GM23338 (cell line): ENCODE data around the gene TARBP2. TPM values are rescaled to one million over a fixed set of nuclear protein-coding genes. Genes with fewer than 3 reads are reported as not detected.

ENCODE experiments used
- ATAC-seq: fragments of 200-7000 bp; cut with Tn5 transposase; 3 replicates; pipeline ENCODE4 v1.9.1; 2020
- DNase-seq: peaks from one replicate; pipeline ENCODE4 v3.0.0-alpha.2; 2015; ENCODE audit warnings: low spot score
- H2AFZ ChIP-seq: fragments of 200-600 bp; sonication (generic); 2 replicates; pipeline ENCODE4 v1.8.0; 2016; ENCODE audit warnings: antibody characterized with exemption, mild to moderate bottlenecking, moderate library complexity
- H3F3A ChIP-seq: fragments of 200-600 bp; sonication (generic); replicated peaks from 2 replicates; pipeline ENCODE4 v1.8.0; 2017; ENCODE audit warnings: antibody characterized with exemption, mixed run types, low read depth
- H3K27ac ChIP-seq: fragments of 200-600 bp; sonication (generic); 2 replicates; pipeline ENCODE4 v1.6.1; 2016; ENCODE audit warnings: low read depth
- H3K27me3 ChIP-seq: fragments of 200-600 bp; sonication (generic); 2 replicates; pipeline ENCODE4 v1.8.0; 2016; ENCODE audit warnings: mild to moderate bottlenecking, mixed run types, moderate library complexity; ENCODE audit not compliant: insufficient read depth
- H3K36me3 ChIP-seq: fragments of 200-600 bp; sonication (generic); 2 replicates; pipeline ENCODE4 v1.8.0; 2016; ENCODE audit warnings: mild to moderate bottlenecking; ENCODE audit not compliant: insufficient read depth
- H3K4me1 ChIP-seq: fragments of 200-600 bp; sonication (generic); 2 replicates; pipeline ENCODE4 v1.8.0; 2016; ENCODE audit warnings: mild to moderate bottlenecking, moderate library complexity; ENCODE audit not compliant: insufficient read depth
- H3K4me2 ChIP-seq: fragments of 200-600 bp; sonication (generic); 2 replicates; pipeline ENCODE4 v1.7.1; 2017; ENCODE audit warnings: mixed run types
- H3K4me3 ChIP-seq: fragments of 200-600 bp; sonication (generic); 2 replicates; pipeline ENCODE4 v1.6.1; 2016; ENCODE audit warnings: mixed run types
- H3K79me2 ChIP-seq: fragments of 200-600 bp; sonication (generic); replicated peaks from 2 replicates; pipeline ENCODE4 v1.8.0; 2017; ENCODE audit warnings: mild to moderate bottlenecking; ENCODE audit not compliant: insufficient read depth
- H3K9me2 ChIP-seq: fragments of 200-600 bp; sonication (generic); 2 replicates; pipeline ENCODE4 v1.8.0; 2017; ENCODE audit not compliant: insufficient read depth
- H4K20me1 ChIP-seq: fragments of 200-600 bp; sonication (generic); replicated peaks from 2 replicates; pipeline ENCODE4 v1.8.0; 2017; ENCODE audit warnings: mild to moderate bottlenecking; ENCODE audit not compliant: insufficient read depth
- H3K27ac Mint-ChIP-seq: 2 replicates; pipeline ENCODE4 v1.8.0; 2020; ENCODE audit warnings: inconsistent platforms, mild to moderate bottlenecking, moderate library complexity, mixed read lengths
- H3K27me3 Mint-ChIP-seq: 3 replicates; pipeline ENCODE4 v1.8.0; 2022; ENCODE audit warnings: low read depth, mild to moderate bottlenecking, moderate library complexity, mixed read lengths, inconsistent platforms; ENCODE audit not compliant: insufficient read depth, poor library complexity
- H3K36me3 Mint-ChIP-seq: 3 replicates; pipeline ENCODE4 v1.8.0; 2021; ENCODE audit warnings: low read depth, mild to moderate bottlenecking, inconsistent platforms, moderate library complexity, mixed read lengths
- H3K4me1 Mint-ChIP-seq: 3 replicates; pipeline ENCODE4 v1.8.0; 2020; ENCODE audit warnings: mild to moderate bottlenecking, inconsistent platforms, mixed read lengths
- H3K4me3 Mint-ChIP-seq: 3 replicates; pipeline ENCODE4 v1.8.0; 2021; ENCODE audit warnings: moderate library complexity, mild to moderate bottlenecking, inconsistent platforms, mixed read lengths
- H3K9me3 Mint-ChIP-seq: 3 replicates; pipeline ENCODE4 v1.8.0; 2020; ENCODE audit warnings: moderate library complexity, mild to moderate bottlenecking, inconsistent platforms, mixed read lengths
- CREB1 ChIP-seq: fragments of 250-450 bp; sonication (Bioruptor Pico); IDR thresholded peaks from 2 replicates; pipeline ENCODE4 v1.5.0; 2020; ENCODE audit warnings: low read depth, mild to moderate bottlenecking, moderate library complexity
- EZH2 ChIP-seq: fragments of 200-600 bp; sonication (generic); IDR thresholded peaks from one replicate; pipeline ENCODE4 v1.8.0; 2017; ENCODE audit warnings: antibody characterized with exemption, mild to moderate bottlenecking, low read depth; ENCODE audit not compliant: unreplicated experiment
- NANOG ChIP-seq: IDR thresholded peaks from 2 replicates; pipeline ENCODE4 v1.6.1; 2016; ENCODE audit warnings: antibody characterized with exemption, borderline replicate concordance
- ZNF114 ChIP-seq: fragments of 250-450 bp; sonication (Bioruptor Pico); IDR thresholded peaks from 2 replicates; pipeline ENCODE4 v1.5.0; 2020; ENCODE audit warnings: mild to moderate bottlenecking, moderate library complexity
- ZNF331 ChIP-seq: fragments of 250-450 bp; sonication (Bioruptor Pico); IDR thresholded peaks from 2 replicates; pipeline ENCODE4 v1.5.0; 2020; ENCODE audit warnings: low read depth, mild to moderate bottlenecking, moderate library complexity
- polyA plus RNA-seq: library from polyadenylated mRNA; unstranded; fragments of >200 nt; fragmentation: Nextera tagmentation; extraction: Ambion mirVana; gene quantifications from 2 replicates; pipeline ENCODE4 v1.2.1, GENCODE V29; 2016
- total RNA-seq: library from RNA; depleted of rRNA; stranded (reverse); fragments of >200 nt; shearing (Covaris generic); gene quantifications from 2 replicates; pipeline ENCODE4 v1.2.3, GENCODE V29; 2014
- TF ChIP-seq, protein P1 (sequence below): IDR thresholded peaks from 2 replicates; pipeline ENCODE4 v1.6.1; 2016; ENCODE audit warnings: antibody characterized with exemption
- TF ChIP-seq, protein P2 (sequence below), 2 experiments: fragments of 200-600 bp in 1 of 2; sonication (generic) in 1 of 2; conservative IDR thresholded peaks; 2 replicates each; pipeline versions ENCODE4 v1.5.1 to v1.6.1; 2016 to 2017; ENCODE audit warnings: antibody characterized with exemption in 2 of 2, low read depth in 2 of 2, mild to moderate bottlenecking in 2 of 2, moderate library complexity in 1 of 2

Gene TARBP2
- total and polyA plus RNA-seq, 2 experiments from 2014 or later, result 57.0 to 83.4 TPM

DNA sequence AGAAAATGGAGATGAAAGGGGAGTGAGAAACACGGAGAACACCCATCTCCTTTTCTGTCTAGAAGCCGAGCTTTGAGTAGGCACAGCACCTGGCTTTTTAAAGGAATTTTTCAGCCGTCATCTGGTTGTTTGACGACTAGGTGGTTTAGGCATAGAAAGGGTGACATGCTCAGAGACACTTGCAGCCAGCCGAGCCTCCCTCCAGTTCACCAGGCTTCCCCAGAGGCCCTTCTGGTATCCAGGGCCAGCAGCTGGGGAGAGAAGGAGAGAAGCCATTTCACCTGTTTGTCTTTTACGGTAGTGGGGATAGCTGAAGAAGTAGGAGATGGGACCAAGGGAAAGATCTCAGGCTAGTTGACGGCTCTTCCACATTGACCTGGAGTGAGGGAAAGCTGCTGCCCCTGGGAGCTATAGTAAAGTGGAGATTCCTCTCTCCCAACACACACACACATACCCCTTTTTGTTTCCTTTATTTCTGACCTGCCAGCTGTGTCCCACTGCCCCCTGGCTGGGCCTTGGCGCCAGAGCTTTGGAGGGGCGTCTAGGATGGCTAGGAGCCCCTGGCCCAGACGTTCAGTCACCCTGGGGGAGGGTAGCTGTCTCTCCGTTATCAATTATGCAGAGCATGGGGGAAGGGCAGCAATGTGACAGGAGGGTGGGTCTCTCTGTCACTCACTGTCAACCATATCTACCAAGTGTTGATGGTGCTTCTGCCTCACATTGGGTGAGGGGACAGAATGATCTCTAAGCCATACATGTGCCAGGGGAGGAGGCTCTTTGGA is 7.3 kb upstream of the TARBP2 start:
- peaks cover 17% of the 10 kb centered on the region; the same call in 1 of the 2 replicates for H3K79me2 ChIP-seq
- peak overlapping the region; percentile 82 for H3K4me3 ChIP-seq
- no peaks in the 10 kb centered on the region for H3K36me3 ChIP-seq
- H2AFZ ChIP-seq, result peak overlapping the region; percentile 92
- H3F3A ChIP-seq, result peaks cover 9% of the 10 kb centered on the region; the same call in 1 of the 2 replicates
- peaks cover 17% of the 10 kb centered on the region for H3K27me3 Mint-ChIP-seq
- H3K4me1 Mint-ChIP-seq, result peaks cover 56% of the 10 kb centered on the region
- peaks cover 8% of the 10 kb centered on the region; the same call in 1 of the 2 replicates for H4K20me1 ChIP-seq
- TF ChIP-seq, protein P1, sequence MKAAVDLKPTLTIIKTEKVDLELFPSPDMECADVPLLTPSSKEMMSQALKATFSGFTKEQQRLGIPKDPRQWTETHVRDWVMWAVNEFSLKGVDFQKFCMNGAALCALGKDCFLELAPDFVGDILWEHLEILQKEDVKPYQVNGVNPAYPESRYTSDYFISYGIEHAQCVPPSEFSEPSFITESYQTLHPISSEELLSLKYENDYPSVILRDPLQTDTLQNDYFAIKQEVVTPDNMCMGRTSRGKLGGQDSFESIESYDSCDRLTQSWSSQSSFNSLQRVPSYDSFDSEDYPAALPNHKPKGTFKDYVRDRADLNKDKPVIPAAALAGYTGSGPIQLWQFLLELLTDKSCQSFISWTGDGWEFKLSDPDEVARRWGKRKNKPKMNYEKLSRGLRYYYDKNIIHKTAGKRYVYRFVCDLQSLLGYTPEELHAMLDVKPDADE, result no peak
- TF ChIP-seq, protein P2, sequence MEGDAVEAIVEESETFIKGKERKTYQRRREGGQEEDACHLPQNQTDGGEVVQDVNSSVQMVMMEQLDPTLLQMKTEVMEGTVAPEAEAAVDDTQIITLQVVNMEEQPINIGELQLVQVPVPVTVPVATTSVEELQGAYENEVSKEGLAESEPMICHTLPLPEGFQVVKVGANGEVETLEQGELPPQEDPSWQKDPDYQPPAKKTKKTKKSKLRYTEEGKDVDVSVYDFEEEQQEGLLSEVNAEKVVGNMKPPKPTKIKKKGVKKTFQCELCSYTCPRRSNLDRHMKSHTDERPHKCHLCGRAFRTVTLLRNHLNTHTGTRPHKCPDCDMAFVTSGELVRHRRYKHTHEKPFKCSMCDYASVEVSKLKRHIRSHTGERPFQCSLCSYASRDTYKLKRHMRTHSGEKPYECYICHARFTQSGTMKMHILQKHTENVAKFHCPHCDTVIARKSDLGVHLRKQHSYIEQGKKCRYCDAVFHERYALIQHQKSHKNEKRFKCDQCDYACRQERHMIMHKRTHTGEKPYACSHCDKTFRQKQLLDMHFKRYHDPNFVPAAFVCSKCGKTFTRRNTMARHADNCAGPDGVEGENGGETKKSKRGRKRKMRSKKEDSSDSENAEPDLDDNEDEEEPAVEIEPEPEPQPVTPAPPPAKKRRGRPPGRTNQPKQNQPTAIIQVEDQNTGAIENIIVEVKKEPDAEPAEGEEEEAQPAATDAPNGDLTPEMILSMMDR (conservative IDR thresholded peaks at IDR 0.05; ENCODE audit: low read depth in 2 of 2), result peak in 1 of 2 experiments; percentile 26; a peak in 1 of 4 replicates
- no peak for TF ChIP-seq ZNF331 (CRISPR knock-in tag)
- DNase-seq (peak; percentile 40), ATAC-seq (no peak)
- no peaks in the 10 kb centered on the region for H3K27me3 ChIP-seq
- peak overlapping the region; percentile 98 for H3K4me2 ChIP-seq
- H3K4me3 Mint-ChIP-seq, result peak overlapping the region; percentile 92
- H3K27ac ChIP-seq, result peak overlapping the region; percentile 88
- no peaks in the 10 kb centered on the region for H3K9me2 ChIP-seq
- H3K9me3 Mint-ChIP-seq, result peaks cover 2% of the 10 kb centered on the region; the same call in 2 of the 3 replicates
- peaks cover 3% of the 10 kb centered on the region; the same call in 2 of the 3 replicates for H3K36me3 Mint-ChIP-seq
- H3K4me1 ChIP-seq, result peaks cover 35% of the 10 kb centered on the region
- peak overlapping the region; percentile 95 for H3K27ac Mint-ChIP-seq

DNA sequence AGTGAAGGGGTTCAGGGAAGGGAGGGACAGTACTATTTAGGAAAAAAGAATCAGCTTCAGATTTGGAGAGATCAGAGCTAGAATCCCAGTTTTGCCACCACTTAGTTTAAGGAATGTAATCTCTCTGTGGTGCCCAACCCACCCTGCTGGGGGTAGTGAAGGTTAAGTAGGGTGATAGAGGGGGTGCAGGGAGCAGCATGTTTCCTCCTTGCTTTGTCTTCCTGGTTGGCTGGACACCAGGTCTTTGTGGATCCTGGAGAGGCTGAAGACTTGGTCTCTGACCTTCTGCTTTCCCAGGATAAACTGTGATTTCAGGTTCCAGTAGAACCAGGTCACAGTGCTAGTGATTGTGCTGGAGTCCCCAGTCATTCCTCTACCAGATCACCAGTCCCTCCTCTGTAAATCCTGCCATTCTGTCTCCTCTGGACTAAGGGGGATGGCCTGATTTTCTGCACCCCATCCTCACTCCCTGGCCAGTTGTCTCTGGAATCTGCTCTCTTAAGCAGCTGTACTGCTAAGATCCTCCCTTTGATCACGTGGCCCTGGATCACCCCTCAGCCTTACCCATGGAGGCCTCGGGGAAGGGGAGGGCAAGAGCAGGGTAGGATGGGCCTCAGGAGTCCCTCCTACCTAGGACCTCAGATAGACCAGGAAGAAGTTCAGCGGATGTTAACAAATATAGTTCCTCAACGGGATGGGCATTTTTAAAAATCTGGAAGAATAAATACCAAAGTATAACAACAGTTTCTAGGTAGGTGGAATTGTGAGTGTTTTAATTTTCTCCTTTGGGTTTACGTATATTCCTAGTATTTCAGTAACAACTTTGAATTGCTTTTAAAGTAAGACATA is 5.0 kb upstream of the TARBP2 start:
- Mint-ChIP-seq H3K27ac (peak overlapping the region; percentile 75), H3K36me3 (peaks cover 3% of the 10 kb centered on the region; the same call in 2 of the 3 replicates), H3K4me1 (peaks cover 62% of the 10 kb centered on the region), H3K9me3 (peaks cover 3% of the 10 kb centered on the region), H3K4me3 (peak overlapping the region; percentile 22), H3K27me3 (peaks cover 20% of the 10 kb centered on the region)
- Histone ChIP-seq H3K9me2 (no peaks in the 10 kb centered on the region), H3K36me3 (no peaks in the 10 kb centered on the region), H2AFZ (no peak overlapping the region), H3K79me2 (peaks cover 17% of the 10 kb centered on the region; the same call in 1 of the 2 replicates), H3K4me1 (peaks cover 41% of the 10 kb centered on the region), H3K27me3 (no peaks in the 10 kb centered on the region), H3K4me3 (no peak overlapping the region), H3K27ac (no peak overlapping the region), H3K4me2 (peak overlapping the region; percentile 22; the same call in 1 of the 2 replicates), H4K20me1 (no peaks in the 10 kb centered on the region; the same call in 1 of the 2 replicates), H3F3A (peaks cover 16% of the 10 kb centered on the region)
- peak; percentile 83 for DNase-seq
- ATAC-seq, result peak; percentile 8
- TF ChIP-seq, protein P2 (conservative IDR thresholded peaks at IDR 0.05; ENCODE audit: low read depth in 2 of 2), result no peak
- TF ChIP-seq CREB1 (CRISPR knock-in tag) (no peak), ZNF114 (CRISPR knock-in tag) (no peak), EZH2 (no peak), NANOG (no peak)
- TF ChIP-seq, protein P1, result no peak
